ENCODE results near the gene MAP7. TPM values are rescaled to one million over a fixed set of nuclear protein-coding genes. Genes with fewer than 3 reads are reported as not detected.

MAP7 gene
- total and polyA plus RNA-seq, 7 donors, result 1.2 to 33.5 (median 3.3) TPM

DNA sequence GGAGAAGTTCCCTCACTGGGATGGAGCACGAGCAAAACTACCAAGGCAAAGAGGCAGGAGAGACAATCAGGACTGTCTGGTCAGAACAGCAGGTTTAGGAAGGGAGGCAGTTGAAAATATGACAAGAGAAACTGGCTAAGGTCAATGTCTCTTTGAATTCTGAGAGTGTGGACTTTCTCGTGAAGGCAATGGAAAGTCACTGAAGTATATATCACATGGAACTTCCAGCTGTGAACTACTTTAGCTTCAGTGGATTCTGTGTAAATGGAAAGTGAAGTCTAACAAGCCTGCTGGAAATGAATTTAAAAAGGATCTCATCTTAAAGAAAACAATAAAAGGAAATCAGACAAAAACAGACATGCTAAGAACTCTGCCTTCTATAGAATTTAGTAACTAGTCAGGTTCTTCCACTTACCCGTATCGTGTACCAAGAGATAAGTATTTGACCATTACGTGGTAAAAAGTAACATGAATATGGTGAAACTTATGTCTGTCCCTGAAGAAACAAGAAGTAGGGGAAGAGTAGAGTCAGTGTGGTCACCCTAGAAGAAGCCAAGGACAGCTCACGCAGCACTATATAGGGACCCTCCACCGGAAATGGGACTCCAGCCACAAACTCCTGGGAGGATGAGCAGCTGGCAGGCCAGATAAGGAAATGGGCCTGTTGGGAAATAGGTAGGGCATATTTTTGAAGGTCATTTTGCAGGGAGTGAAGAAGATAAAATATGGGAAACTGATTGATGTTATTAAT, 123.4 kb downstream of the MAP7 start:
- Histone ChIP-seq H3K4me3 (no peak overlapping the region), H3K27ac (no peak overlapping the region), H3K9me3 (no peaks in the 10 kb centered on the region), H3K27me3 (no peaks in the 10 kb centered on the region), H3K36me3 (no peaks in the 10 kb centered on the region), H3K4me1 (no peaks in the 10 kb centered on the region)
- 87% methylated on average over 7 of the region's 7 CpGs for WGBS, 2 donors
- no peak for DNase-seq
- TF ChIP-seq POLR2A (IDR thresholded peaks at IDR 0.05), result no peak
- TF ChIP-seq EP300 (IDR thresholded peaks at IDR 0.05), result no peak
- TF ChIP-seq POLR2AphosphoS5 (IDR thresholded peaks at IDR 0.05), result no peak
- TF ChIP-seq, protein P1, sequence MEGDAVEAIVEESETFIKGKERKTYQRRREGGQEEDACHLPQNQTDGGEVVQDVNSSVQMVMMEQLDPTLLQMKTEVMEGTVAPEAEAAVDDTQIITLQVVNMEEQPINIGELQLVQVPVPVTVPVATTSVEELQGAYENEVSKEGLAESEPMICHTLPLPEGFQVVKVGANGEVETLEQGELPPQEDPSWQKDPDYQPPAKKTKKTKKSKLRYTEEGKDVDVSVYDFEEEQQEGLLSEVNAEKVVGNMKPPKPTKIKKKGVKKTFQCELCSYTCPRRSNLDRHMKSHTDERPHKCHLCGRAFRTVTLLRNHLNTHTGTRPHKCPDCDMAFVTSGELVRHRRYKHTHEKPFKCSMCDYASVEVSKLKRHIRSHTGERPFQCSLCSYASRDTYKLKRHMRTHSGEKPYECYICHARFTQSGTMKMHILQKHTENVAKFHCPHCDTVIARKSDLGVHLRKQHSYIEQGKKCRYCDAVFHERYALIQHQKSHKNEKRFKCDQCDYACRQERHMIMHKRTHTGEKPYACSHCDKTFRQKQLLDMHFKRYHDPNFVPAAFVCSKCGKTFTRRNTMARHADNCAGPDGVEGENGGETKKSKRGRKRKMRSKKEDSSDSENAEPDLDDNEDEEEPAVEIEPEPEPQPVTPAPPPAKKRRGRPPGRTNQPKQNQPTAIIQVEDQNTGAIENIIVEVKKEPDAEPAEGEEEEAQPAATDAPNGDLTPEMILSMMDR (IDR thresholded peaks at IDR 0.05), result no peak
- intact Hi-C loops (cut with DNase I), result no loop called here

DNA sequence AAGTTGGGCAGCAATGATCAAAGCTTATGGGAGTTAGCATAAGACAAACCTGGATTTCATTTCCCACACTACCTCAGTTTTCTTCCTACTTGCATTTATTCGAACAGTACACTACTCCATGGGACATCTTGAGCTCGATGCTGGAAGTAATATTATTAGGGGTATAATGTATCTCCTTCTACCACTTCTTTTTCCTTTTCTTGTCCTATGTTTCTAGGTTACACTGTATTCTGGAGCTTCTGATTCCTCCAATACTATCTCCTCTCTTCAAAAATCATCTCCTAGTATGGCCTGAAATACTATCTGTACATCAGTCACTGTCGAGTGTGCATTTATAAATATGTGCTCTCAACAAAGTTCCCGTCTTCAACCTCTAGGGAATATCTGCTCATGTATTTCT, 124.4 kb downstream of the MAP7 start:
- H3K36me3 ChIP-seq, result no peaks in the 10 kb centered on the region
- H3K9me3 ChIP-seq, result no peaks in the 10 kb centered on the region
- TF ChIP-seq EP300 (IDR thresholded peaks at IDR 0.05) (no peak), POLR2A (IDR thresholded peaks at IDR 0.05) (no peak), POLR2AphosphoS5 (IDR thresholded peaks at IDR 0.05) (no peak)
- TF ChIP-seq, protein P1 (IDR thresholded peaks at IDR 0.05), result no peak
- DNase-seq, result no peak
- intact Hi-C loops (cut with DNase I), result no loop called here
- H3K4me3 ChIP-seq, result no peak overlapping the region
- no peaks in the 10 kb centered on the region for H3K4me1 ChIP-seq
- H3K27me3 ChIP-seq, result no peaks in the 10 kb centered on the region
- WGBS, 2 donors, result 87 to 88% methylated on average over 4 of the region's 4 CpGs
- no peak overlapping the region for H3K27ac ChIP-seq

DNA sequence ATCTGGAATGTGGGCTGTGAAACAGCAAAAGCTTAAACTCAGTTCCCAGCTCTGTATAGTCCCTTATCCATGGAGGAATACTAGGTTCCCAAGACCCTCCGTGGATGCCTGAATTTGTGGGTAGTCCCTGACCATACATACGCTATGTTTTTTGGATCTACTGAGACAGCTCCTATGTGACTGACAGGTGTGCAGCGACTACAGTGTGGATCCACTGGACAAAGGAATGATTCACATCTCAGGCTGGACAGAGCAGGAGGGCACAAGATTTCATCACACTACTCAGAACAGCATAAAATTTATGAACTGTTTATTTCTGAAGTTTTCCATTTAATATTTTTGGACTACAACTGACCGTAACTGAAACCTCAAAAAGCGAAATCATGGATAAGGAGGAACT, 125.3 kb downstream of the MAP7 start:
- TF ChIP-seq POLR2A (IDR thresholded peaks at IDR 0.05) (no peak), EP300 (IDR thresholded peaks at IDR 0.05) (no peak), POLR2AphosphoS5 (IDR thresholded peaks at IDR 0.05) (no peak)
- TF ChIP-seq, protein P1 (IDR thresholded peaks at IDR 0.05), result no peak
- Histone ChIP-seq H3K4me3 (no peak overlapping the region), H3K4me1 (no peaks in the 10 kb centered on the region), H3K36me3 (no peaks in the 10 kb centered on the region), H3K9me3 (no peaks in the 10 kb centered on the region), H3K27me3 (no peaks in the 10 kb centered on the region), H3K27ac (no peak overlapping the region)
- intact Hi-C loops (cut with DNase I), result no loop called here
- DNase-seq, result no peak
- WGBS, 2 donors, result 90 to 96% methylated on average over 5 of the region's 5 CpGs

DNA sequence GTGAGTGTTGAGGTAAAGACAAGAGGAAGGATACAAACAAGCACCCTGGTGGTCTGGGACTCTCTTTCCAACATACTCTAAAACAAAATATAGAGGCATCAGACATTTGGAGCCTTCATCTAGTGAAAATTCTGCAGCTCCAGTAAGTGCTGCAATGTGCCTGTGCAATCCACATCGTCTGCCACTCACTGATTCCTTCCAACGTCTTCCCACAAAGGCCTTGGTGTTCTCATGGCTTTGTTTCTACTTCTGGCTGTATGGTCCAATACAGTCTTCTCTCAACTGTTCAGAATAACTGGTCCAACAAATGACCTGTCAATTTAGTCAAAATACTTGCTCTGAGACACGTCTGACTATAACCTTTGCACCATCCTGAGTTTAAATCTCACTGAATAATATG, 125.8 kb downstream of the MAP7 start:
- no peak for TF ChIP-seq EP300 (IDR thresholded peaks at IDR 0.05)
- TF ChIP-seq POLR2AphosphoS5 (IDR thresholded peaks at IDR 0.05), result no peak
- no peak for TF ChIP-seq POLR2A (IDR thresholded peaks at IDR 0.05)
- TF ChIP-seq, protein P1 (IDR thresholded peaks at IDR 0.05), result no peak
- no peaks in the 10 kb centered on the region for H3K4me1 ChIP-seq
- 52 to 79% methylated on average over 3 of the region's 3 CpGs for WGBS, 2 donors
- no peaks in the 10 kb centered on the region for H3K9me3 ChIP-seq
- no peaks in the 10 kb centered on the region for H3K27me3 ChIP-seq
- no peaks in the 10 kb centered on the region for H3K36me3 ChIP-seq
- no peak overlapping the region for H3K27ac ChIP-seq
- no peak overlapping the region for H3K4me3 ChIP-seq
- no peak for DNase-seq
- intact Hi-C loops (cut with DNase I), result no loop called here
